GM19452 (cell line): ENCODE measurements around the gene PC.

Experiments
- ATAC-seq: cut with Tn5 transposase; IDR thresholded peaks from one replicate; pipeline ENCODE4 v1.9.1; 2021; ENCODE audit not compliant: unreplicated experiment

The PC gene

DNA sequence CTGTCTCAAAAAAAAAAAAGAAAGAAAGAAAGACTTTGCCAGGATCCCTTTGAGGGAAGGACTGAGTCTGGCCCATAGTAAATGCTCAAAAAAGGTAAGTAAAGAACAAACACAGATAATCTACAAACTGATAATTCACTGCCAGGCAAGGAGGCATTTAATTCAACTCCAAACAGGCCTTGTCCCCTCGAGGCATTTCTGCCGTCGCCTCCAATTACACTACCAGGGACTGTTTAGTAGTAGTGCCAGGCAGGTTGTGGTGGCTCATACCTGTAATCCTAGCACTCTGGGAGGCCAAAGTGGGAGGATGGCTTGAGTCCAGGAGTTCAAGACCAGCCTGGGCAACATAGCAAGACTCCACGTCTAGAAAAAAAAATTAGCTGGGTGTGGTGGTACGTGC is 43.7 kb downstream of the PC start:
- no peak for ATAC-seq

DNA sequence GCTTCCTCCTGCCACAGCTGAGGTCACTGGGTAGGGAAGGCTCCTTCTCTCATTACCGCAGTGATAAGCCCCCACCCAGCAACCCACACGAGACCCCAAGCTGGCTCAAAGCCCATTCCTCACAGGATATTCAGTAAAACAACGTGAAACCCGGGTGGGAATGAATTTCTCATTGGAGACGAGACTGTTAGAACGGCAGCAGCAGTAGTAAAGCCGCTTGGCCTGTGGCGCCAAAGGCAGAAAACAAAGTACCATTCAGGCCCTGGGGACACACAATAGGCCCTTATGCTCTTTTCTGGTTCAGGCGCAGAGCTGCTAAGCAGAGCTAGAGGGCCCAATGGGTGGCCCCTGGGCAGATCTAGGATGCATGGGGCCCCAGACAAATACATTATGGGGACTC is 45.3 kb downstream of the PC start:
- no peak for ATAC-seq

DNA sequence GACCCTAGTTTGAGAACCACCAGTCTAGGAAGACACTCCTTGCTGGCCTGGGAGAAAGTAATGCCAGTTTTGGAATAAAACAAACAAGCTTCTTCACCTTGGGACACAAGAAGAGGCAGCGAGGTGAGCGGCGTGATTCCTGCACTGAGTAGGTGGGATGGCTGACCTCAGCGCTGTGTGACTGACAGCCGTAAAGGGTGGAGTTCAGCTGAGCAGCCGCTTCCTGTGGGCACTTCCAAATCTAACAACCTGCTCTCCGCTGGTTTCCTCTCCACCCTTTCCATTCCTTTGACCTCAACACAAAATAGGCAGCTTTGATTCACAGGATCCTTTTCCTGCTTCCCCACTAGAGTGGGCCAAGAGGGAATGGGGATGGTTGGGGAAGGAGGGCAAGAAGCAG is 45.8 kb downstream of the PC start:
- no peak for ATAC-seq

DNA sequence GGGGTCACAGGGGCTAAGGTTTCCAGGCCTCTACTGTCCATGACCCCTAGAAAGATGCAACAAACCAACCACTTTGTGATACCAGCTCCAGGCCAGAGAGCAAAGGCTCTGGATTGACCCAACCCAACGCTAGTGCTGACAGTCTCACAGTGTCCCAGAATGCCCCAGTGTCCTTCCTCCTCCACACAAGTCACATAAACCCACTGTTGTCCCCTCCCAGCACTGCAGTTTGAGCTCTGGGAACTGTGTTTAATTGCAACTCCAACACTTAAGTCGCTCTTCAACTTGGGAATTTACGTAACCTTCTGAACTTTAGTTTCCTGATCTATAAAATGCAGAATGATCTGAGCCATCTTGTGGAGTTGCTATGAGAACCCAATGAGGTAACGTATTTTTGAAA is 47.5 kb downstream of the PC start:
- no peak for ATAC-seq

DNA sequence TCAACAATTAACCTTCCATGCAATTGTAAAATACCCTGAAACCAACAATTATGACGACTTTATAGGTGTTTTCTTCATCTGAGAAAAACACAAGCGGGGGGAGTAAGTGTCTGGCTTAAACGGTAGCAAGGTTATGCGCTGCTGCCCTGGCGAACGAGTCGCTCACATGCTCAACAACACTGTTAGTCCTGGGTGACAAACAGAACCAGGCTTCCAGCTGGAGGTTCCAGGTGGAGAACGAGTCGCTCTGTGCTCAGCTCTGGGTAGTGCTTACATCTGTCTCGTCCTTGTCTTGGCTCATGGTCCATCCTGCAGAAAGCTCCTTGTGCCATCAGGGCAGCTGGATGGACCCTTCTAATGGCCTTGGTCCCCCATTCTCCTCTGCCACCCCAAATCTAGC is 48.2 kb downstream of the PC start:
- ATAC-seq = no peak

DNA sequence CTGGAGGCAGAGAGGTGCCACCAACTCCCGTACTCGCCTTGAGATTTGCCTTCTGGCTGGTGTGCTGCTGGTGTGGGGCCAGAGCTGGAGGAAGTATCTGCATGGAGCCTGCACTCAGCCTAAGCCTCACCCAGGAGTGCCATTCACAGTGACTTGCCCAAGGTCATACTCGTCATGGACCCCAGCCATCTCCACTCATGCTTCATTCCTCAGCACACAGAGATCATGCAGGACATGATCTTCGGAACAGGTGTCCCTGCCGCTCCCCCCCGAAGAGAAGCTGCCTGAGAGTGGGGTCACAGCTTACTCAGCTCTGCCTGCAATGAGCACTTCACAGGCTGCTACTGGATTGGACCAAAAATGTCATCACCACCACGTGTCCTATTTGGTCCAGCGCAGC is 49.0 kb downstream of the PC start:
- no peak for ATAC-seq

DNA sequence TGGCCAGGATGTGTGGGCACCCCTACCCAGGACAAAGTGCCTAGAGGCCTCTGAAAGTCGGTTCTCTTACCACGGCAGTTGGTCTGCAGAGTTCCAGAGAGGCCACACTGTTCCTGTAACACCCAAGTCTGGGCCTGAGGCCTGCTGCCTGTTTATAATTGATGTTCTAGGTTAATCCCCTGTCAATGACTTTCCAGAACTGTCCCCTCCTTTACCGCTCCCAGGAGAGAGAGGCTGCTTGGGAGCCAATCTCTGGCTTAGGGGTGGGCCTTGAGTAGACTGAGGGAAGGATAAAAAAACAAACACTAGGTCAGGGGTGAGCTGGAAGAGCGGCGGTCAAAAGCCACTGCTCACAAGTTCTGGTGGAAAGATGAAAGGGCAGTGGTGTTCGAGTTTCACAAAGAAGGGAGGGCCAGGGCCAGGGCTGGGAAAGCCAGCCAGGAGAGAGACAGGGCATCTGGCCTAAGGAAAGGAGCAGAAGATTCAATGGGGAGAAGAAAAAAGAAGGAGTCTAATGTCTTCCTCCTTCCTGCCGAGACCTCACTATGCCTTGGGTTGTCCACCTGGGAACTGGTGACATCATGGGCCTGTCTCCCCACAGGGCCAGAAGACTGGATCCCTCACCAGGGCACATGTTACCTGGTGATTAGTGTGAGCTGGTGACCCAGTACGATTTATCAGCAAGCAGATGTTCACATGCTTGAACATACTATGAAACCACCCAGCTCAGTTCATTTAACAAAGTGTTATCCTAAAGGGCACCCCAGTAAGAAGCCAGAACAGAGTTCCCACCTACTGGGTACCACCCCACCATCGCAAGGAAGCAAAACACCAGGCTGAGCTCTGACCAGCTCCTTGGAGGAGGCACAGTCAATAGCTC is 50.2 kb downstream of the PC start:
- no peak for ATAC-seq

DNA sequence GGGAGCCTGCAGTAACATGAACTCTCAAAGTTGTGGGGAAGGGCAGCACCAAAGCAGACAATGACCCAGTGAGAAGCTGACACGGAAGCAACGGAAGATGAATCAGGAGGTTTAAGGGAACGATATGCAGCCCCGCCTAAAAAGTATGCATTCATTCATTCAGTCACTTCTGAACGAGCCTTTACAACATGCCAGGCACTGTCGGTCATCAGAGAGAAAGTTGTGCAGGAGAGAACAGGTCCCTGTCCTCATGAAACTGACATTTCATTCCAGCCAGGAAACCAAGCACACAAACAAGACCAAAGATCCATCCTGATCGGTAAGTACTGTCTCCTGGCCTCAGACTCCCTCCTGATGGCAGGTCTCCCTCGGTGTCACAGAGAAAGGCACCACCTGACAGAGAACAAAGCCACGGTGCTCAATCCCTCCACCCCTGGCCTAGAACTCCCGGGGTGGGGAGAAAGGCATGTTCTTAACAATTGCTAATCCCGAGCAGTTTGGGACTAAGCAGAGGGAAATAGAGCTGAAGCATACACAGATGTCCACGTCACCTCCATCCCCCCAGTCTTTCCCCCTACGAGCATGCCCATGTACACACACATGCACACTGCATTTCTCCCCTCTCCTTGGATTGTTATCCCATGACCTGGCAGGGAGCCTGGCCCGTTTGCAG is 52.0 kb downstream of the PC start:
- ATAC-seq = no peak

DNA sequence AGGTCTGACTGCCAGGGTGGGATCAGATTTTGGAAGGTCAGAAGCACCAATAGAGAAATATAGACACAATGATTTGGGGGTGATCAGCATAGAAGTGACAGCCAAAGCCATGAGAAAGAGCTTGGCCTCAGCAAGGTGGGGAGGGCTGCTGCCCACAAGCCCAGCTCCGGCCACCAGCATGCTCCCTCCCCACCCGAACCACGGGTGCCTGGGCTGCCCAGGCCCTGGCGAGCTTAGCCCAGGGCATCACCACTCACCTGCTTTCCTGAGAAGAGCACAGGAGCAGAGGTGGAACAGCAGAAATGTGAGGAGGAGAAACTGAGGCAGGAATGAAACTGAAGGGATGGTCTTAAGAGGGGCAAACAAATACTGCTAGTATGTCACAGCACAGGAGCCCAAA is 52.6 kb downstream of the PC start:
- ATAC-seq = no peak

DNA sequence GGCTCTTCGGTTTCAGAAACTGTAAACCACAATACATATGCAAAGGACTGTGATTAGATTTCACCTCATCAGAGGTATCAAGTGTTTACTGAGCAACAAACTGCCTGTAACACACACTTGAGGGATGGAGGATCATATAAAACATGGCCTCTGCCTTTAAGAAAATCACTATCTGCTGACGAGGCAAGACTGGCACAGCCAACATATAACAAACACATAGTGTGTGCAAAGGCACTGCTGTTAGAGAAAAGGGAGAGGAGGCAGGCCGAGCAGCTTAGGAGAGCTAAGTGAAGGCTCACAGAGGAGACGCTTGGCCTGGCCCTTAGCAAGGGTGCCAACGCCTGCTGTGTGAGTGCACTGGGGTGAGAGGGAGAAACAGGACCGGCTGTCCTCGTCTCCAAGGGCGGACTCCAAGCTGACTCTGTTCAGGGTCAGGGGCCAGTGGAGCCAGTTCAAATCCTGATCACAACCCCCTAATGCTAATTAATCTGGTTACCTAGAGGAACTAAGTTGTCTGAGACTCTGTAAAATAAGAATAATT is 53.1 kb downstream of the PC start:
- ATAC-seq = no peak

DNA sequence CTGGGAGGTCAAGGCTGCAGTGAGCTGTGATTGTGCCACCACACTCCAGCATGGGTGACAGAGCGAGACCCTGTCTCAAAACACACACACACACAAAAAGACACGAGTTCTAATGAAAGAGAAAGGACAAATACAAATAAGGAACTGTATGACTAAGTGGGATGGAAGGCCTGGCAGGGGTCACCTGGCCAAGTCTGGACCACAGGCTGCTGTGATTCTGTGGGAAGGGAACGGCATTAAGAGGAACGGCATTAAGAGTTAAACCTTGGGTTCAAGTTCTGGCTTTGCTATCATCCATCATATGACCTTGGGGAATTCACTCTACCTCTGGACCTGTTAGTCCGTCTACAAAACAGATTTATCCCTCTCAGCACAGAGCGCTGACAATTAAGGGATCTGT is 53.6 kb downstream of the PC start:
- no peak for ATAC-seq

DNA sequence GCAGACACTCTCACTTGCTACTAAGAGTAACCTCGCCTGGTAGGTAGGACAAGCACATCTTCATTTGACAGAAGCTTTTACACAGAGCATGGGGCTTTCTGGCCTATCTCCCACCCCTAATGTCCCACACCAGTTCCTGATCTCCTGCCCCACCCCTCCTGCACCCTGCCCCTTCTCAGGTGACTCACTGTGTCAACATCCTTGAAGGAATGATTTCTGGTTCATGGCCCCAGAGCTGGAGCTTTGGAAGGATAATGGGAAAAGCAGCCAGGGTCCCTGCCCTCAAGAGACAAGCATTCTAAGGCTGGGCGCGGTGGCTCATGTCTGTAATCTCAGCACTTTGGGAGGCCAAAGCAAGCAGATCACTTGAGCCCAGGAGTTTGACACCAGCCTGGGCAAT is 54.1 kb downstream of the PC start:
- ATAC-seq = no peak

DNA sequence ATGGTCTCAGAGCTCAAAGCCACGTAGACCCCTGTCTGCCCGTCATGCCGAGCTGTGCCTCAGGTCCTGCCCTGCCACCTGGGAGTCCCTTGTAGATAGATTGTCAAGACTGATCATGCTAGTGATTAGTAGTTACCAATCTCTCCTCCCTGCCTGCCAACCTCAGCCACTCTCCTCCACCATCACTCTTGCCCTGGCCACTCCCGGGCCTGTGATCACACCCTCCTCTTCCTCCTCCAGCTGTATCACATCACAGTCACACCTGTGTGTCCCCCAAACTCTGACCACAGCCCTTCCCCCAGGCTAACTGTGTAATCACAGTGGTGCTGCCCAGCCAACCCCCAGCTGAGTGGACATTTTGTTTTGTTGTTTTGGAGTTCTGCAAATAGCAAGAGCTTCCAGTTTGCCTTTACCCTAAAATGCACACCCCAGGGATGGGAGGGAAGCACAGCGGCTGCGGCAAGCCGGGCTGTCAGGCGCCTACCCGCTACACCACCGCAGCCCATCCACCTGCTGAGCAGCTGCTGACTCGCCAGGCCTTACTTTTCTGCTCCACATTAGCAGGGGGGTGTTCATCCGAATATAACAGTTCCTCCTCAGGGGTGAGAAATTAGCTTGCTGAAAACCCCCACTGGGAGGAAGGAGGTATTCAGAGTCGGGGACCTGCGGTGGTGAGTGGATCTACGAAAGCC is 55.6 kb downstream of the PC start:
- ATAC-seq = no peak

DNA sequence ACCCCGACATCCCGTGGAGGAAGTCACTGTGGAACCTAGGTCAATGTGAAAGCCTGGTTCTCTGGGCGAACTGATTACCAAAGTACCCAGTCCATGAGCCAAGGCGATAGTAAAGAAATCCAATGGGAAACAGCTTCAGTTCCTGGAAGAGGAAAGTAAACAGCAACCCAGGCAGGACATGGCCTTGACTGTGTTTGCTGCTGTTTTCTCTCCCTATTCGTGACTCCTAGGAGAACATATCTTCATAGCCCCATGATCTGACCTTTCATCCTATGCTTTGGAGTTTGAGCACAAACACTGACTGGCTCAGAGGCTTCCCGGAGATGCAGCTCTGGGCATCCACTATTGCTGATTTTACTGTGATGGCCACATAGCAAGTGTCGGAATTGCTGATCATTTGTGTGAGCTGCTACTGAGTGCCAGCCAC is 56.2 kb downstream of the PC start:
- no peak for ATAC-seq

DNA sequence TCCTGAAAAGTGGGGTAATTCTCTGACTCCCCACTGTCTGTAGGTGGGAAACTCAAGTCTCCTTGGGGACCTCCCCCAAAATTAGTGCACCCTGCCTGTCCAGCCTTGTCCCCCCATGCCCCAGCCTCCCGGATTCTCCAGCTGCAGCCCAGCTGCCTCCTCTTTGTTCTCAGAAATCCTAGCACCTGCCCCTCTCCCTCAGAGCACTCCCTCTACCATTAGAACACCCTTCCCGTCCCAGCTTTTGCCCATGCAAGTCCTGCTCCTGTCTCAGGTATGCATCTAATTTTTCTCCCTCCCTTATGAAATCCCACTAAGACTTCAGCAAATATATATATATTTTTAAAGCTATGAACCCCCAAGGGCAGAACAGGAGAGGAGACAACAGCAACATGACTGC is 64.0 kb downstream of the PC start:
- no peak for ATAC-seq

DNA sequence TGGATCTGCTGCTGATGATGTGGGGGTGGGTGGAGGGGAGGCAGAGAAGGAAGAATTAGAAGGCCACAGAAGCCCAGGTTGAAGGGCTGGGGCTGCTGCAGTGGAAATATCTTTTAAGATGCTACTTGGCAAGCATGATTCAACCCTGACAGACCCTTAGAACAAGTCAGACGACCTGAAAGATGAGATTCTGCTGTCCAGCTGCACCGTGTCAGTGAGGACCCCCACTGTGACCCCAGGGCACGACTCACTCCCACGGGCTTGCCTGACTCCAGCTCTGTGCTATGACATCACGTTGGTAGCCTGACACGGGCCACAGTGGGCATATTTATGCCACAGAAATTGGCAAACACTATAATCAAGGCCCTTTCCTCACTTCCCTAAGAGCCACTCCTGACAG is 65.3 kb downstream of the PC start:
- ATAC-seq = no peak

DNA sequence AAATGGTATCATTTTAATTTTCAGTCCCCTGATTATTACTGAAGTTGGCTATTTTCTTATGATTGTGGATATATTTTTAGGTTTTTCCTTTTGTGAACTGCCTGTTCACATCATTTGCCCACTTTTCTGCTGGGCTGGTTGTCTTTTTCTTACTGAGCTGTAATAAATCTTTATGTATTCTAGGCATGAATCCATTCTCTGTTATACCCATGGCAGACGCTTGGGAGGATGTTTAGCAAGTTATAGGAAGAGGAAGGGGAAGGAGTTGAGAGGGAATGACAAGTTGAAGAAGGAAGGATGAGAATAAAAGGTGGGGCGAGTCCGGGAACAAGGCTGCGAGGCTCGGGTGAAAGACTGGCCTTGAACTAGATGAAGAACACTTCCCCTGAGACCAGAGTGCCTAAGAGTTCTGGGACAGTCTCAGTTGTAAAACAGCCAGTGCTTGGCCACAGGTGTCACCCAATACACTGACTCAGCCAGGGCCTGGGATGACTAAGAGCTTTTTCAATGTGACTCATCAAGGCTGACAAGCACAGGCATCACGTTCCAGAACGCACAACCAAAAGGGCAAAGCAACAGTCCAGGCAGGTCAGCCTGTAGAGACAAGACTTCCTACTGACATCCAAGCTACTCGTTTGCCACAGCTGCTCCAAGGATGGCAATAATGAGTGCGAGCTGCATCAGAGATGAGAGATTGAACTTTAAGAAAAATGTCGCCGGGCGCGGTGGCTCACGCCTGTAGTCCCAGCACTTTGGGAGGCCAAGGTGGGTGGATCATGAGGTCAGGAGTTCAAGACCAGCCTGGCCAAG is 66.1 kb downstream of the PC start:
- peak; percentile 81 for ATAC-seq

DNA sequence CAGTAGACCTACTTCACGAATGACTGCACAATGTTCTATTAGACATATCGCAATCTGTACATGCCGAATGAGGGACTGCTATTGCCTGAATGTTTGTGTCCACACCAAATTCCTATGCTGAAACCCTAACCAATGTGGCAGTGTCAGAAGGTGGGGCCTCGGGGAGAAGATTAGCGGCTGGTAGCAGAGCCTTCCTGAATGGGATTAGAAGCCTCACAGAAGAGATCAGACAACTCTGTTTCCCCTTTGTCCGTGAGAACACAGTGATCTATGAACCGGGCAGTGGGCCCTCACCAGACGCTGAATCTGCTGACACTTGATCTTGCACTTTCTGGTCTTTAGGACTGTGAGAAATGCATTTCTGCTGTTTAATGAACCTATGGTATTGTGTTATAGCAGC is 68.2 kb downstream of the PC start:
- no peak for ATAC-seq

DNA sequence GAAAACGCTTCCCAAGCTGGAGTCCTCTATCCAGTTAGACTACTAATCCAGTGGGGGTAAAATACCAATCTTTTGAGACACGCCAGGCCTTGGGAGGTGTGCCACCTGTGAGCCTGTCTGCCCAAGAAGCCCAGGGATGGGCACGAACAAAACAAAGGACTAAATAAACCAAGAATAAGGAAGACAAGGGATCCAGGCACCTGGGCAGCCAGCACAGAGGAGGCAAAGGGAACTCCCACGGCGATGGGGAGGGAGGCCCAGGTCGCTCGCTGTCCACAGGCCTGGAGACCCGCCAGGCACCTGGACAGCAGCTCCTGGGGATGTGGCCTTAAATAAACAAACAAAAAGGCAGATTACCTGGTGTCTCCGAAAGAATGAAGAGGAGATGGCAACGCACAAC is 69.9 kb downstream of the PC start:
- no peak for ATAC-seq

DNA sequence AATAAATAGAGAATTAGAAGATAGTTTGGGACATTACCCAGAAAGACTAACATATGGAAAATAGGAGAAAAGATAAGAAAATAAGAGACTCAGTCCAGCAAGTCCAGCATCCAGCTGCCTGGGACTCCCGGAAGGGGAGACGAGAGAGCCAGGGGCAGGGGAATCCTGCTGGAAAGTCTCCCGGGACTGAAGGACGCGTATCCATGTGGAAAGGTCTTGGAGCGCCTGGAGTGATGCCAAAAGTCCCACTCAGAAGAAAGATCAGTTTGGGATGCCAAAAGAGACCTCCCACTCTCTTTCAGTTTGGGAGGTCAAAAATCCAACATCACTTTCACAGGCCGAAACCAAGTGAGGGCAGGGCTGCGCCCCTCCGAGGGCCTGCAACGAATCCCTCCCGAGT is 70.7 kb downstream of the PC start:
- ATAC-seq = no peak

DNA sequence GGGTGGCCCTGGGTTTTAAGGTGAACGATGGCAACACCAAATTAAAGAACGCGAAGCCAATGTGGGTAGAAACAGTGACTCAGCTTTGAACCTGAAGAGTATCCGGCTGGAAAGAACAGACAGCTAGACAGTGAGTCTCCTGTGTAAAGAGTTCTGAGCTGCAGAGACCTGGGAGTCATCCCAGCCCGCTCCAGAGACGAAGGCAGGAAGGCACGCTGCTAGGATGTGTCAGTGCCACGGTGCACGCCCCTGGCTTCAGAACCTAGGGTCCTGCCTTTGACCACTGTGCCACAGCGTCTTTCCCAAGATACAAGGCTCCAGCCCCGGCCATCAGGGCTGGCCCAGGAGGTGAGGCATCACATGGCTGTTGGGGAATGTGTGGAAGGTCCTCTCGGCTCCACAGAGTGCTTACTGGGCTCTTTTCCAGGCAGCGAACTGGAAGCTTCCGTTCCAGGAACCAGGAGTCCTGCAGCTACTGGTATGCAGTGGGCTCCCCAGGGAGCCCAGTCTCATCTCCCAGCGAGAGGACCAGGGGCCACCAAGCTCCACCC is 71.4 kb downstream of the PC start:
- no peak for ATAC-seq
